ENCODE results near the gene TAOK3. TPM values are rescaled to one million over a fixed set of nuclear protein-coding genes. Genes with fewer than 3 reads are reported as not detected.

TAOK3 gene
- total RNA-seq, 4 donors from 2014 or later, result 34.6 to 44.9 (median 39.6) TPM

GRCh38 chr12:118332511-118332910, 40.2 kb downstream of the TAOK3 start:
- H3K27ac ChIP-seq (replicated peaks in 1 of 4), result no peak overlapping the region
- no peak overlapping the region for H3K4me3 ChIP-seq
- 85% methylated on average over 4 of the region's 4 CpGs for WGBS
- no peaks in the 10 kb centered on the region for H3K36me3 ChIP-seq
- H3K9me3 ChIP-seq, result no peaks in the 10 kb centered on the region
- no peak for TF ChIP-seq EP300 (IDR thresholded peaks at IDR 0.05)
- no peak for TF ChIP-seq POLR2A (IDR thresholded peaks at IDR 0.05; ENCODE audit: low read depth)
- TF ChIP-seq CTCF (IDR thresholded peaks at IDR 0.05), result no peak
- no peak for TF ChIP-seq POLR2AphosphoS5 (IDR thresholded peaks at IDR 0.05)
- H3K4me1 ChIP-seq, result peaks cover 0 to 28% (median 20%) of the 10 kb centered on the region in 4 donors
- no peak for DNase-seq (ENCODE audit: extremely low spot score)
- intact Hi-C loops (cut with DNase I), result no loop called here
- no peaks in the 10 kb centered on the region for H3K27me3 ChIP-seq

GRCh38 chr12:118330421-118331018, 42.2 kb downstream of the TAOK3 start:
- no peaks in the 10 kb centered on the region for H3K36me3 ChIP-seq
- no peak for DNase-seq (ENCODE audit: extremely low spot score)
- H3K4me1 ChIP-seq, result peaks cover 0 to 22% (median 15%) of the 10 kb centered on the region in 4 donors
- 30% methylated on average over 3 of the region's 3 CpGs for WGBS
- TF ChIP-seq EP300 (IDR thresholded peaks at IDR 0.05) (no peak), CTCF (IDR thresholded peaks at IDR 0.05) (no peak), POLR2AphosphoS5 (IDR thresholded peaks at IDR 0.05) (no peak), POLR2A (IDR thresholded peaks at IDR 0.05; ENCODE audit: low read depth) (no peak)
- intact Hi-C loops (cut with DNase I), result no loop called here
- H3K9me3 ChIP-seq, result no peaks in the 10 kb centered on the region
- H3K27ac ChIP-seq (replicated peaks in 1 of 4), result no peak overlapping the region
- no peak overlapping the region for H3K4me3 ChIP-seq
- no peaks in the 10 kb centered on the region for H3K27me3 ChIP-seq

GRCh38 chr12:118328486-118329330, 44.0 kb downstream of the TAOK3 start:
- H3K27me3 ChIP-seq, result no peaks in the 10 kb centered on the region
- H3K9me3 ChIP-seq, result no peaks in the 10 kb centered on the region
- 64% methylated on average over 3 of the region's 3 CpGs for WGBS
- no peak overlapping the region for H3K4me3 ChIP-seq
- intact Hi-C loops (cut with DNase I), result no loop called here
- H3K36me3 ChIP-seq, result no peaks in the 10 kb centered on the region
- no peak overlapping the region for H3K27ac ChIP-seq (replicated peaks in 1 of 4)
- TF ChIP-seq CTCF (IDR thresholded peaks at IDR 0.05), result no peak
- no peak for TF ChIP-seq POLR2A (IDR thresholded peaks at IDR 0.05; ENCODE audit: low read depth)
- no peak for TF ChIP-seq EP300 (IDR thresholded peaks at IDR 0.05)
- no peak for TF ChIP-seq POLR2AphosphoS5 (IDR thresholded peaks at IDR 0.05)
- peaks cover 0 to 22% (median 15%) of the 10 kb centered on the region in 4 donors for H3K4me1 ChIP-seq
- DNase-seq (ENCODE audit: extremely low spot score), result no peak

- Histone ChIP-seq H3K4me1 (peaks cover 0 to 22% (median 15%) of the 10 kb centered on the region in 4 donors), H3K27ac (replicated peaks in 1 of 4) (no peak overlapping the region), H3K27me3 (no peaks in the 10 kb centered on the region), H3K4me3 (no peak overlapping the region), H3K36me3 (no peaks in the 10 kb centered on the region), H3K9me3 (no peaks in the 10 kb centered on the region)
- intact Hi-C loops (cut with DNase I), result no loop called here
- no peak for DNase-seq (ENCODE audit: extremely low spot score)
- TF ChIP-seq CTCF (IDR thresholded peaks at IDR 0.05) (no peak), EP300 (IDR thresholded peaks at IDR 0.05) (no peak), POLR2A (IDR thresholded peaks at IDR 0.05; ENCODE audit: low read depth) (no peak), POLR2AphosphoS5 (IDR thresholded peaks at IDR 0.05) (no peak)
Observed at GRCh38 chr12:118327391-118327790, 45.3 kb downstream of the TAOK3 start.

Data from esophagus muscularis mucosa (tissue), 4 donors.